ENCODE measurements around the gene GADD45G.

The GADD45G gene

GRCh38 chr9:89604729-89605464, at the start of gene GADD45G:
GADD45G (plus strand) TSS chr9:89605012; CDS start chr9:89605122, 110 bp downstream.
- H3K27ac ChIP-seq (ENCODE audit: low read length) = peak within 1 kb of the TSS; percentile 52
- no peaks in the 10 kb centered on the region for H3K36me3 ChIP-seq (ENCODE audit: control insufficient read depth, low read depth, low read length)
- peak within 1 kb of the TSS; percentile 59 for H3K9ac ChIP-seq (ENCODE audit: low read length)
- H3K9me3 ChIP-seq (ENCODE audit: control insufficient read depth, low read depth, low read length) = no peaks in the 10 kb centered on the region
- H3K4me1 ChIP-seq (ENCODE audit: control insufficient read depth, low read depth, low read length) = peaks cover 21% of the 10 kb centered on the region
- peak within 1 kb of the TSS; percentile 68 for H3K4me3 ChIP-seq (ENCODE audit: low read length)
- peaks cover 44% of the 10 kb centered on the region for H3K27me3 ChIP-seq (ENCODE audit: control insufficient read depth, insufficient read depth, low read length)

GRCh38 chr9:89555036-89555415, 49.8 kb upstream of the GADD45G start:
- Histone ChIP-seq H3K9ac (ENCODE audit: low read length) (no peak overlapping the region), H3K36me3 (ENCODE audit: control insufficient read depth, low read depth, low read length) (no peaks in the 10 kb centered on the region), H3K27me3 (ENCODE audit: control insufficient read depth, insufficient read depth, low read length) (no peaks in the 10 kb centered on the region), H3K27ac (ENCODE audit: low read length) (no peak overlapping the region), H3K4me1 (ENCODE audit: control insufficient read depth, low read depth, low read length) (no peaks in the 10 kb centered on the region), H3K9me3 (ENCODE audit: control insufficient read depth, low read depth, low read length) (no peaks in the 10 kb centered on the region), H3K4me3 (ENCODE audit: low read length) (no peak overlapping the region)

GRCh38 chr9:89555451-89556375, 49.1 kb upstream of the GADD45G start:
- Histone ChIP-seq H3K27me3 (ENCODE audit: control insufficient read depth, insufficient read depth, low read length) (no peaks in the 10 kb centered on the region), H3K9ac (ENCODE audit: low read length) (no peak overlapping the region), H3K36me3 (ENCODE audit: control insufficient read depth, low read depth, low read length) (no peaks in the 10 kb centered on the region), H3K4me3 (ENCODE audit: low read length) (no peak overlapping the region), H3K4me1 (ENCODE audit: control insufficient read depth, low read depth, low read length) (no peaks in the 10 kb centered on the region), H3K9me3 (ENCODE audit: control insufficient read depth, low read depth, low read length) (no peaks in the 10 kb centered on the region), H3K27ac (ENCODE audit: low read length) (no peak overlapping the region)

- no peaks in the 10 kb centered on the region for H3K9me3 ChIP-seq (ENCODE audit: control insufficient read depth, low read depth, low read length)
- H3K4me1 ChIP-seq (ENCODE audit: control insufficient read depth, low read depth, low read length) = no peaks in the 10 kb centered on the region
These were observed 46.5 kb upstream of the GADD45G start for GRCh38 chr9:89558196-89558899.

GRCh38 chr9:89558948-89559347, 45.9 kb upstream of the GADD45G start:
- Histone ChIP-seq H3K4me3 (ENCODE audit: low read length) (no peak overlapping the region), H3K27me3 (ENCODE audit: control insufficient read depth, insufficient read depth, low read length) (no peaks in the 10 kb centered on the region), H3K9ac (ENCODE audit: low read length) (no peak overlapping the region), H3K36me3 (ENCODE audit: control insufficient read depth, low read depth, low read length) (no peaks in the 10 kb centered on the region), H3K27ac (ENCODE audit: low read length) (no peak overlapping the region), H3K4me1 (ENCODE audit: control insufficient read depth, low read depth, low read length) (no peaks in the 10 kb centered on the region), H3K9me3 (ENCODE audit: control insufficient read depth, low read depth, low read length) (no peaks in the 10 kb centered on the region)

More at GRCh38 chr9:89558196-89558899, 46.5 kb upstream of the GADD45G start:
- Histone ChIP-seq H3K9ac (ENCODE audit: low read length) (no peak overlapping the region), H3K4me3 (ENCODE audit: low read length) (no peak overlapping the region), H3K27me3 (ENCODE audit: control insufficient read depth, insufficient read depth, low read length) (no peaks in the 10 kb centered on the region), H3K27ac (ENCODE audit: low read length) (no peak overlapping the region), H3K36me3 (ENCODE audit: control insufficient read depth, low read depth, low read length) (no peaks in the 10 kb centered on the region)

- no peak overlapping the region for H3K27ac ChIP-seq (ENCODE audit: low read length)
- H3K4me1 ChIP-seq (ENCODE audit: control insufficient read depth, low read depth, low read length) = no peaks in the 10 kb centered on the region
- H3K9me3 ChIP-seq (ENCODE audit: control insufficient read depth, low read depth, low read length) = no peaks in the 10 kb centered on the region
- H3K27me3 ChIP-seq (ENCODE audit: control insufficient read depth, insufficient read depth, low read length) = no peaks in the 10 kb centered on the region
- no peaks in the 10 kb centered on the region for H3K36me3 ChIP-seq (ENCODE audit: control insufficient read depth, low read depth, low read length)
- no peak overlapping the region for H3K9ac ChIP-seq (ENCODE audit: low read length)
- H3K4me3 ChIP-seq (ENCODE audit: low read length) = no peak overlapping the region
These were observed 42.5 kb upstream of the GADD45G start for GRCh38 chr9:89562186-89562814.

- Histone ChIP-seq H3K27me3 (ENCODE audit: control insufficient read depth, insufficient read depth, low read length) (no peaks in the 10 kb centered on the region), H3K4me1 (ENCODE audit: control insufficient read depth, low read depth, low read length) (no peaks in the 10 kb centered on the region), H3K9me3 (ENCODE audit: control insufficient read depth, low read depth, low read length) (no peaks in the 10 kb centered on the region), H3K9ac (ENCODE audit: low read length) (no peak overlapping the region), H3K27ac (ENCODE audit: low read length) (no peak overlapping the region), H3K4me3 (ENCODE audit: low read length) (no peak overlapping the region), H3K36me3 (ENCODE audit: control insufficient read depth, low read depth, low read length) (no peaks in the 10 kb centered on the region)
These were observed 41.1 kb upstream of the GADD45G start for GRCh38 chr9:89563571-89564345.

GRCh38 chr9:89564346-89564878, 40.4 kb upstream of the GADD45G start:
- Histone ChIP-seq H3K4me1 (ENCODE audit: control insufficient read depth, low read depth, low read length) (no peaks in the 10 kb centered on the region), H3K9ac (ENCODE audit: low read length) (no peak overlapping the region)

GRCh38 chr9:89567649-89568048, 37.2 kb upstream of the GADD45G start:
- Histone ChIP-seq H3K4me1 (ENCODE audit: control insufficient read depth, low read depth, low read length) (no peaks in the 10 kb centered on the region), H3K27ac (ENCODE audit: low read length) (no peak overlapping the region), H3K4me3 (ENCODE audit: low read length) (no peak overlapping the region)

More at GRCh38 chr9:89564346-89564878, 40.4 kb upstream of the GADD45G start:
- no peak overlapping the region for H3K4me3 ChIP-seq (ENCODE audit: low read length)
- H3K27me3 ChIP-seq (ENCODE audit: control insufficient read depth, insufficient read depth, low read length) = no peaks in the 10 kb centered on the region
- H3K9me3 ChIP-seq (ENCODE audit: control insufficient read depth, low read depth, low read length) = no peaks in the 10 kb centered on the region
- H3K27ac ChIP-seq (ENCODE audit: low read length) = no peak overlapping the region
- no peaks in the 10 kb centered on the region for H3K36me3 ChIP-seq (ENCODE audit: control insufficient read depth, low read depth, low read length)

GRCh38 chr9:89574309-89574708, 30.5 kb upstream of the GADD45G start:
- Histone ChIP-seq H3K4me1 (ENCODE audit: control insufficient read depth, low read depth, low read length) (no peaks in the 10 kb centered on the region), H3K9ac (ENCODE audit: low read length) (no peak overlapping the region), H3K36me3 (ENCODE audit: control insufficient read depth, low read depth, low read length) (no peaks in the 10 kb centered on the region), H3K4me3 (ENCODE audit: low read length) (no peak overlapping the region), H3K27ac (ENCODE audit: low read length) (no peak overlapping the region), H3K9me3 (ENCODE audit: control insufficient read depth, low read depth, low read length) (no peaks in the 10 kb centered on the region), H3K27me3 (ENCODE audit: control insufficient read depth, insufficient read depth, low read length) (no peaks in the 10 kb centered on the region)

More at GRCh38 chr9:89567649-89568048, 37.2 kb upstream of the GADD45G start:
- Histone ChIP-seq H3K9me3 (ENCODE audit: control insufficient read depth, low read depth, low read length) (no peaks in the 10 kb centered on the region), H3K36me3 (ENCODE audit: control insufficient read depth, low read depth, low read length) (no peaks in the 10 kb centered on the region), H3K9ac (ENCODE audit: low read length) (no peak overlapping the region), H3K27me3 (ENCODE audit: control insufficient read depth, insufficient read depth, low read length) (no peaks in the 10 kb centered on the region)

All from iPS-18a (cell line).